NCI-H524 (cell line): Measurements from ENCODE around the gene CDR2.
A peak's percentile ranks its signal among the peaks of the same experiment; 100 is the strongest.
"Not testable (repeated sequence)": the region's sequence is repeated elsewhere in the genome, so short reads cannot be mapped to it uniquely, and the experiment has no call there.

Experiments
- DNase-seq, 2 experiments: peaks; one replicate each; lab custom pipeline; 2025; lab: John Stamatoyannopoulos, UW

CDR2 gene

GRCh38 chr16:22375963-22376640, 1.7 kb upstream of the CDR2 start:
- no peak for DNase-seq

GRCh38 chr16:22375117-22375962, 921 bp upstream of the CDR2 start:
- DNase-seq, result peak in 1 of 2 experiments; percentile 26

GRCh38 chr16:22373662-22374310, 633 bp downstream of the CDR2 start:
- peak; percentile 39 to 66 for DNase-seq

GRCh38 chr16:22372882-22373661, 1.3 kb downstream of the CDR2 start:
- no peak for DNase-seq

- DNase-seq, result no peak
Measured at GRCh38 chr16:22370038-22370820, 4.2 kb downstream of the CDR2 start.

- DNase-seq, result no peak
Measured at GRCh38 chr16:22369221-22369811, 5.1 kb downstream of the CDR2 start.

- DNase-seq, result not testable (repeated sequence)
Measured at GRCh38 chr16:22368200-22368826, 6.1 kb downstream of the CDR2 start.

- no peak for DNase-seq
Measured at GRCh38 chr16:22366889-22367288, 7.5 kb downstream of the CDR2 start.

- no peak for DNase-seq
Measured at GRCh38 chr16:22366371-22366770, 8.0 kb downstream of the CDR2 start.

GRCh38 chr16:22364241-22364640, 10.2 kb downstream of the CDR2 start:
- DNase-seq, result no peak

GRCh38 chr16:22360963-22361659, 13.3 kb downstream of the CDR2 start:
- DNase-seq, result peak in 1 of 2 experiments; percentile 6

- no peak for DNase-seq
Measured at GRCh38 chr16:22359679-22360078, 14.7 kb downstream of the CDR2 start.

- no peak for DNase-seq
Measured at GRCh38 chr16:22358000-22358399, 16.4 kb downstream of the CDR2 start.

- no peak for DNase-seq
Measured at GRCh38 chr16:22357635-22357971, 16.8 kb downstream of the CDR2 start.

- no peak for DNase-seq
Measured at GRCh38 chr16:22356930-22357634, 17.3 kb downstream of the CDR2 start.

- DNase-seq, result no peak
Measured at GRCh38 chr16:22355487-22355908, 18.9 kb downstream of the CDR2 start.

- DNase-seq, result no peak
Measured at GRCh38 chr16:22353933-22354541, 20.4 kb downstream of the CDR2 start.

GRCh38 chr16:22353191-22353919, 21.1 kb downstream of the CDR2 start:
- no peak for DNase-seq
